ENCODE data around the gene ATP9B. TPM values are rescaled to one million over a fixed set of nuclear protein-coding genes. Genes with fewer than 3 reads are reported as not detected.

Gene ATP9B
- total RNA-seq, 1 donor from 2014 or later: 34.1 TPM

DNA sequence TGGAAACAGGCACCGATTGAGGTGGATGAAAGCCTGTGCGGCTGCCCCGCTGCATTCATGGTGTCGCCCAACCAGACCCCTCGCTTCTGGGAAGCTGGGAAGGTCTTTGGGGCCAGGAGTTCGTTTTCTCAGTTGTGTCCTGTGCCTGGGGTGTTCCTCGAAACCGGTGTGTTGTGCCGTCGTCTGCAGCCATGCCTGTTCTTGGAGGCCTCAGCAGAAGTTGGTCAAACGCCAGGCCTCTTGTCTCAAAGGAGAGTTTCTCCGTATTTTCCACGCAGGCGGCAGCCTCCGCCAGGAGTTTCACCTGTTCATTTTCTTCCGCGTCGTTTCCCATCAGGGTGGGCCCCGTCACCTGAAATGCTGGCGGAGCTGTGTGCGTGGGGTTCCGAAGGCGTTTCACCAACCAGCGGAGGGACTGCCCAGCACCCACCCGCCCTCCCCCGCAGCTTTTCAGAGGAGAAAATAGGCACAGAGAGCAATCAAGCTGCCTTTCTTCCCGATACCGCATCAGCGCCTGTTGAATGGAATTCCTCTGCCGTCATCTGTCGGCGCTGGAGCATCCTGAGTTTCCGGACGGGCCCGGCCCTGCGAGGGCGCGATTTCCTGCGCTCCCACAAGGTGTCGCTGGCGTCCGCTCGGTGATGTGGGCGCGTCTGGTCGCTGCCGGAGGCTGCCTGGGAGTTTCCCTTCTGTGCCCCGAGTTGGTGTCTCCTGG is 309.5 kb downstream of the ATP9B start:
- TF ChIP-seq, protein P1, sequence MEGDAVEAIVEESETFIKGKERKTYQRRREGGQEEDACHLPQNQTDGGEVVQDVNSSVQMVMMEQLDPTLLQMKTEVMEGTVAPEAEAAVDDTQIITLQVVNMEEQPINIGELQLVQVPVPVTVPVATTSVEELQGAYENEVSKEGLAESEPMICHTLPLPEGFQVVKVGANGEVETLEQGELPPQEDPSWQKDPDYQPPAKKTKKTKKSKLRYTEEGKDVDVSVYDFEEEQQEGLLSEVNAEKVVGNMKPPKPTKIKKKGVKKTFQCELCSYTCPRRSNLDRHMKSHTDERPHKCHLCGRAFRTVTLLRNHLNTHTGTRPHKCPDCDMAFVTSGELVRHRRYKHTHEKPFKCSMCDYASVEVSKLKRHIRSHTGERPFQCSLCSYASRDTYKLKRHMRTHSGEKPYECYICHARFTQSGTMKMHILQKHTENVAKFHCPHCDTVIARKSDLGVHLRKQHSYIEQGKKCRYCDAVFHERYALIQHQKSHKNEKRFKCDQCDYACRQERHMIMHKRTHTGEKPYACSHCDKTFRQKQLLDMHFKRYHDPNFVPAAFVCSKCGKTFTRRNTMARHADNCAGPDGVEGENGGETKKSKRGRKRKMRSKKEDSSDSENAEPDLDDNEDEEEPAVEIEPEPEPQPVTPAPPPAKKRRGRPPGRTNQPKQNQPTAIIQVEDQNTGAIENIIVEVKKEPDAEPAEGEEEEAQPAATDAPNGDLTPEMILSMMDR (conservative IDR thresholded peaks at IDR 0.05): peak; percentile 97

DNA sequence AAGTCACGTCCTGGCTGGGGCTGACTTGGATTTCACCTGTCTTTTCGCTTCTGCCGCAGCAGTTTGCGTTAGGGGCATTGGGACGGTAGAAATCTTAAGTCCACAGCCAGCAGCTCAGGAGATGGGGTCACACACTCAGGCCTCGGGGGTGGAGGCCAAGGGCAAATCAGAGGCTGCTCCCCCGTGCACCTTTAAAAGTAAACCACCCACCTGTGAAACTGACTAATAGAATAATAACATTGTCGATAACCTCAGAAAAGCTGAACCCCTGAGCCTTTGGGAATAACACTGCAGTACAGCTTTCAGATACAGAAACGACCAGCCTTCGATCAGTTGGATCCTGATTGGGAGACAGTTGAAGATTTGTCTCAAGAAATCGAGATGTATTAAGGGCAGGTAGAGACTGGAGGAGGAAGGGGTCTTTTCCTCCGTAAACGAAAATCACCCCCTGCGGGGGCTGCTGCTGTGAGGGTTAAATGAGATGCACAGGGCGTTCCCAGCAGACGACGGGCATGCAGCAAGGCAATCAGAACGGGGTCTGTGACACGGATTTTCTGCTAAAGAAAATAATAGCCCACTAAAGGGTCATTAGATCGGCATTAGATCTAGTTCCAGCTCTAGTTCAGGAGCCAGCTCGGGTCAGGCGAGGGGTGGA is 310.2 kb downstream of the ATP9B start:
- Mint-ChIP-seq H3K4me3 (no peak overlapping the region), H3K36me3 (peaks cover 7% of the 10 kb centered on the region), H3K4me1 (ENCODE audit: unreplicated experiment) (peaks cover 6% of the 10 kb centered on the region), H3K27me3 (peaks cover 3% of the 10 kb centered on the region), H3K27ac (no peak overlapping the region), H3K9me3 (no peaks in the 10 kb centered on the region)
- TF ChIP-seq, protein P1 (conservative IDR thresholded peaks at IDR 0.05): no peak
- DNase-seq (ENCODE audit: extremely low spot score, unreplicated experiment): no peak

More for the DNA sequence above, 309.5 kb downstream of the ATP9B start:
- DNase-seq (ENCODE audit: extremely low spot score, unreplicated experiment): peak; percentile 90
- no peaks in the 10 kb centered on the region for H3K9me3 Mint-ChIP-seq
- peaks cover 7% of the 10 kb centered on the region for H3K36me3 Mint-ChIP-seq
- H3K4me1 Mint-ChIP-seq (ENCODE audit: unreplicated experiment): peaks cover 6% of the 10 kb centered on the region
- H3K27me3 Mint-ChIP-seq: peaks cover 3% of the 10 kb centered on the region
- no peak overlapping the region for H3K4me3 Mint-ChIP-seq
- no peak overlapping the region for H3K27ac Mint-ChIP-seq

DNA sequence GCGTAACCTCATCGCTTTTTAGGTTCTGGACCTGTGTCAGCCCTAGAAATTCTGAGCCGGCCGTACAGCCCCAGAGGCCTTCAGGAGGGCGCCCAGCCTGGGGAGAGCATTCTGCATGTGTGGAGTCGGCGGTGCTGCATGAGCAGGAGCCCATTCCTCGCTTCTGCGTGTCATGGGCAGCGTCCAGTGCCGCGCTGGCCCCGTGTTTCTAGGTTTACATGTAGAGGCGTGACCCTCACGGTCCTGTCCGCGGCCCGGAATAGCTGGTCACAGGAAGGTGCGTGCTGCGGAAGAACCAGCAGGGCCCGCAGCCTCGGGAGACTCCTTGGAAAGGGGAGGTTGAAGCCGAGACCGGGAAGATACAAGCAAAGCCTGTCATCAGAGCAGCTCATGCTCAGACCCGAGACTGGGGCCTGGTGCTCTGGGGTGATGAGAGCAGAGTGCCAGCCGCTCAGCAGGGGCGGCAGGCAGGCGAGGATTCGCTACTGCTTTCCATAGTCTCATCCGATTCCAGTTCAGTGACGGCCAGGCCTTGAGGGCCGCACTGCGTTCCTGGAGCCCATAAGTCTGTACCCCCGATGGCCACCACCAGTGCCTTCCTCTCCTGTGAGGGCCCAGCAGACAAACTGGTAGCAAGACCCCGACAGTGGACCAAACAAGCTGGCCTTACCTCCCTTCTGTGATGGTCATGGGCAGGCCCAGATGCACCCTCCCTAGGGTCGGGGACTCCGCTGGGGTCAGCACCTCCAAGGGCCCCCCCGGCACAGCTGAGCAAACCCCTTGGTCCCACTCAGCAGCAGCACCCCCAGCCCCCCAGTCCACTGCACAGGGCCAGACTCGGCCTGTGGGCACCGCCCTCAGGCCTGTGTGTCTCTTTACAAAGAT is 311.0 kb downstream of the ATP9B start:
- Mint-ChIP-seq H3K4me1 (ENCODE audit: unreplicated experiment) (peaks cover 6% of the 10 kb centered on the region), H3K4me3 (no peak overlapping the region), H3K36me3 (peaks cover 7% of the 10 kb centered on the region), H3K27me3 (peaks cover 3% of the 10 kb centered on the region), H3K9me3 (no peaks in the 10 kb centered on the region), H3K27ac (no peak overlapping the region)
- DNase-seq (ENCODE audit: extremely low spot score, unreplicated experiment): no peak
- TF ChIP-seq, protein P1 (conservative IDR thresholded peaks at IDR 0.05): no peak

DNA sequence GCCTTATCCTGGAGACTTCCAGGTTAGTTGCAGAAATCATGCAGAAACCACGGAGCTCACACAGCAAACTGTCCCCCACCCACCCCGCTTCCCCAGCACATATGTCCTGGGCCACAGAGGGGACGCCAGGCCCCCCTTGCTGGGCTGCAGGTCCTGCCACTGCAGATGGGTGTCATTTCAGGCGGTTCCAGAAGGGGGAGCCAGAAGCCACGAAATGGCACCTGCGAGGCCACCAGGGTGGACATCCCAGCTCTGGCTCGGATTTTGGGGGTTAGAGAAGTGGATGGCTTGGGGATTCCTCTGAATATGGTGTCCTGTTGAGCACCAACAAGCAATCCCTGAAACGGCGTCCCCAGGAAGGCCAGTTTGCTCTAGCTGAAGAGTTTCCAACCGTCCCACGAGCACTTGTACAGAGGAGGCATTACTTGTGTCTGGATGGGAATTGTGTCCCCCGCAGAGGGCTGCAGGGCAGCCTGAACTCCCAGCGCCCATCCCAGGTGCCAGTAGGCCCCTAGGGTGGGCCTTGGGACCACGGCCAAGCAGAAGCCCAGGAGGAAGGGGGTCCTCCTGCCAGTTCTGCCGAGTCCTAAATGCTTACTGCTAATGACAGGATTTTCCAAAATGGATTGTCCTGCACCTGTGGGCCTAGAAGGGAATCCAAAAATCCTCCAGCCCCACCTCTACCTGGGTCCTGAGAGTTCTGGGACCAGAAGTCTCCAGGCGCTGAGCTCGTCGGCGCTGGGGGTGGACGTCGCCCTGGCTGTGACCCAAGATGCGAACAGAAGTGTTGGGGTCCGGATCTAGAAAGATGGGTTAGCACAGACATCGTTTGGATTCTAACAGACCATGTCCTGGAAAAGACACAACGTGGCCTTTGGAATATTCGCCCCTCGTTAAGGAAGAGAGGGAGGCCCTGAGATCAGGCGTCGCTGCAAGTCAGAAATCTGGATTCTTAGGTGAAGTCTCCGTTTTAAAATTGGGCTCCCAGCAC is 311.9 kb downstream of the ATP9B start:
- peaks cover 6% of the 10 kb centered on the region for H3K4me1 Mint-ChIP-seq (ENCODE audit: unreplicated experiment)
- peaks cover 7% of the 10 kb centered on the region for H3K36me3 Mint-ChIP-seq
- no peaks in the 10 kb centered on the region for H3K9me3 Mint-ChIP-seq
- H3K4me3 Mint-ChIP-seq: no peak overlapping the region
- TF ChIP-seq, protein P1 (conservative IDR thresholded peaks at IDR 0.05): peak; percentile 91
- DNase-seq (ENCODE audit: extremely low spot score, unreplicated experiment): no peak
- peaks cover 3% of the 10 kb centered on the region for H3K27me3 Mint-ChIP-seq
- no peak overlapping the region for H3K27ac Mint-ChIP-seq
